Stomach smooth muscle (tissue), 2 donors: Measurements from ENCODE around the gene SLC45A3.

Experiments used
- H3K27ac ChIP-seq: one replicate; pipeline ENCODE4 v1.7.0; 2013; ENCODE audit warnings: mild to moderate bottlenecking, low read length, inconsistent platforms
- H3K27me3 ChIP-seq, 2 donors: one replicate each; pipeline ENCODE4 v1.7.0; 2013; ENCODE audit warnings: low read length in 2 of 2; ENCODE audit not compliant: insufficient read depth in 2 of 2, control insufficient read depth in 1 of 2
- H3K36me3 ChIP-seq, 2 donors: one replicate each; pipeline ENCODE4 v1.7.0; 2013; ENCODE audit warnings: low read length in 2 of 2; ENCODE audit not compliant: control insufficient read depth in 2 of 2, insufficient read depth in 2 of 2
- H3K4me1 ChIP-seq: one replicate; pipeline ENCODE4 v1.7.0; 2013; ENCODE audit warnings: low read length; ENCODE audit not compliant: control insufficient read depth, insufficient read depth
- H3K4me3 ChIP-seq, 2 donors: one replicate each; pipeline ENCODE4 v1.7.0; 2013; ENCODE audit warnings: low read length in 2 of 2
- H3K9ac ChIP-seq, 2 donors: one replicate each; pipeline ENCODE4 v1.7.0; 2013; ENCODE audit warnings: low read length in 2 of 2, mild to moderate bottlenecking in 1 of 2
- H3K9me3 ChIP-seq, 2 donors: one replicate each; pipeline ENCODE4 v1.7.0; 2013; ENCODE audit warnings: low read length in 2 of 2; ENCODE audit not compliant: control insufficient read depth in 2 of 2
- donor health status: healthy.
- donor health status: Pancreatic carcinoma.

The SLC45A3 gene

GRCh38 chr1:205699416-205699815 lies 19.1 kb upstream of the SLC45A3 start:
- peaks cover 2 to 5% of the 10 kb centered on the region in 2 donors for H3K36me3 ChIP-seq
- H3K27me3 ChIP-seq = no peaks in the 10 kb centered on the region
- no peaks in the 10 kb centered on the region for H3K4me1 ChIP-seq
- no peak overlapping the region for H3K4me3 ChIP-seq
- no peaks in the 10 kb centered on the region for H3K9me3 ChIP-seq
- H3K27ac ChIP-seq = no peak overlapping the region
- no peak overlapping the region for H3K9ac ChIP-seq

DNA sequence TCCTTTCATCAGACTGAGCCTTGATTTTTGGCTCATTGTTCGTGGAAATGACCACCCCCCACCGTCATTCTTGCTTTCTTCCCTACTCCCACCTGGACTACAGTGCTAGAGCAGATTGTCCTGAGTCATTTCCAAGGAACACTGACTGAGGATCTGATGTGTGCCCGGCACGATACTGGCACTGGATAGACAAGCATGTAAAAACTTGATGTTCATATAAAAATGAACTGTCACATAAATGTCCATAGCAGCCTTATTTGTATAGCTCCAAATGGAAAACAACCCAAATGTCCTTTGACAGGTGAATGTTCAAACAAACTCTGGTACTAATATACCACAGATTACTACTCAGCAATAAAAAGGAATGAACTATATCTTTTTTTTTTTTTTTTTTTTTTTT lies 18.6 kb upstream of the SLC45A3 start:
- H3K4me3 ChIP-seq = no peak overlapping the region
- no peak overlapping the region for H3K27ac ChIP-seq
- H3K9me3 ChIP-seq = no peaks in the 10 kb centered on the region
- H3K27me3 ChIP-seq = no peaks in the 10 kb centered on the region
- no peak overlapping the region for H3K9ac ChIP-seq
- peaks cover under 1 to 5% of the 10 kb centered on the region in 2 donors for H3K36me3 ChIP-seq
- H3K4me1 ChIP-seq = no peaks in the 10 kb centered on the region

GRCh38 chr1:205693421-205693991 lies 13.2 kb upstream of the SLC45A3 start:
- Histone ChIP-seq H3K27ac (no peak overlapping the region), H3K27me3 (peaks cover 0 to 2% of the 10 kb centered on the region in 2 donors), H3K9me3 (no peaks in the 10 kb centered on the region)

GRCh38 chr1:205692423-205692822 lies 12.1 kb upstream of the SLC45A3 start:
- Histone ChIP-seq H3K27me3 (peaks cover 0 to 2% of the 10 kb centered on the region in 2 donors), H3K36me3 (no peaks in the 10 kb centered on the region), H3K9me3 (no peaks in the 10 kb centered on the region), H3K4me1 (no peaks in the 10 kb centered on the region), H3K27ac (no peak overlapping the region), H3K4me3 (no peak overlapping the region), H3K9ac (no peak overlapping the region)

More at GRCh38 chr1:205693421-205693991, 13.2 kb upstream of the SLC45A3 start:
- Histone ChIP-seq H3K9ac (no peak overlapping the region), H3K36me3 (no peaks in the 10 kb centered on the region), H3K4me3 (no peak overlapping the region), H3K4me1 (no peaks in the 10 kb centered on the region)

- Histone ChIP-seq H3K27ac (no peak overlapping the region), H3K9me3 (no peaks in the 10 kb centered on the region), H3K9ac (no peak overlapping the region), H3K36me3 (no peaks in the 10 kb centered on the region), H3K4me1 (no peaks in the 10 kb centered on the region), H3K4me3 (no peak overlapping the region), H3K27me3 (peaks cover 0 to 2% of the 10 kb centered on the region in 2 donors)
These were observed 9.9 kb upstream of the SLC45A3 start for GRCh38 chr1:205690122-205690756.

GRCh38 chr1:205689479-205689878 lies 9.2 kb upstream of the SLC45A3 start:
- Histone ChIP-seq H3K9me3 (no peaks in the 10 kb centered on the region), H3K4me3 (no peak overlapping the region), H3K27me3 (peaks cover 0 to 2% of the 10 kb centered on the region in 2 donors), H3K36me3 (no peaks in the 10 kb centered on the region), H3K4me1 (no peaks in the 10 kb centered on the region), H3K27ac (no peak overlapping the region), H3K9ac (no peak overlapping the region)

GRCh38 chr1:205688171-205689080 lies 8.1 kb upstream of the SLC45A3 start:
- Histone ChIP-seq H3K36me3 (no peaks in the 10 kb centered on the region), H3K27me3 (peaks cover 0 to 2% of the 10 kb centered on the region in 2 donors), H3K27ac (no peak overlapping the region), H3K4me3 (no peak overlapping the region), H3K4me1 (no peaks in the 10 kb centered on the region), H3K9ac (no peak overlapping the region), H3K9me3 (no peaks in the 10 kb centered on the region)

GRCh38 chr1:205687242-205687641 lies 6.9 kb upstream of the SLC45A3 start:
- H3K9me3 ChIP-seq = no peaks in the 10 kb centered on the region
- no peaks in the 10 kb centered on the region for H3K27me3 ChIP-seq
- no peak overlapping the region for H3K9ac ChIP-seq
- no peaks in the 10 kb centered on the region for H3K36me3 ChIP-seq
- no peak overlapping the region for H3K27ac ChIP-seq
- no peak overlapping the region for H3K4me3 ChIP-seq
- H3K4me1 ChIP-seq = no peaks in the 10 kb centered on the region

DNA sequence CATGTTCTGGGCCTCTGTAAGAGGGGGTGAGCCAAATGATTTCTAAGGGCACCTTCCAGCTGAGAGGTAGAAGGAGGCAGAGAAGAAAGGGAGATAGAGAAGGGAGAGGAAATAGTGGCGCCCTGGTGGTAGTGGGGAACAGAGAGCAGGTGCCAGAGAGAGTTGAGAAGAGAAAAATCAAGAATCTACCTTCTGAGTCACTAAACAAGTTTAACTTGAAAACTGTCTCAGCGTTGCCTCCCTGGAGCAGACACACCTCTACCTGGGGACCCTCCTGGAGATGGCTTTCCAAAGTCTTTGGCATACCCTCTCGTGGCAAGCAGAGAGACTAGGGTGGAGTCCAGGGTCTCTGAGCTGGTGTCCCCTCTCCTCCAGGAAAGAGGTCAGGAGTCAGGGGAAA lies 1.1 kb upstream of the SLC45A3 start:
- H3K9ac ChIP-seq = no peak overlapping the region
- H3K27ac ChIP-seq = no peak overlapping the region
- H3K27me3 ChIP-seq = peaks cover 0 to 3% of the 10 kb centered on the region in 2 donors
- no peaks in the 10 kb centered on the region for H3K9me3 ChIP-seq
- H3K4me3 ChIP-seq = no peak overlapping the region
- H3K4me1 ChIP-seq = peaks cover 14% of the 10 kb centered on the region
- H3K36me3 ChIP-seq = no peaks in the 10 kb centered on the region

GRCh38 chr1:205678286-205679111 lies 1.8 kb downstream of the SLC45A3 start:
- Histone ChIP-seq H3K27me3 (peaks cover 2 to 3% of the 10 kb centered on the region in 2 donors), H3K4me1 (peaks cover 14% of the 10 kb centered on the region), H3K27ac (no peak overlapping the region), H3K9me3 (no peaks in the 10 kb centered on the region), H3K4me3 (peak overlapping the region in 1 of 2 donors; percentile 75), H3K36me3 (no peaks in the 10 kb centered on the region), H3K9ac (no peak overlapping the region)
